H1 (cell line): ENCODE results near the gene ADRM1. TPM values are rescaled to one million over a fixed set of nuclear protein-coding genes. Genes with fewer than 3 reads are reported as not detected.

ENCODE experiments used
- CTCF ChIA-PET: fragments of 300-600 bp; sonication (Branson Sonifier 250); formaldehyde crosslinking; loops from one replicate; lab custom pipeline; 2021; ENCODE audit not compliant: partially characterized antibody; lab: Charles Lee
- POLR2A ChIA-PET: fragments of 300-600 bp; sonication (Branson Sonifier 250); formaldehyde crosslinking; loops from one replicate; lab custom pipeline; 2021; ENCODE audit warnings: inconsistent platforms; ENCODE audit not compliant: partially characterized antibody; lab: Charles Lee
- DNase-seq, 2 experiments: peaks; one replicate each; pipeline versions ENCODE4 v3.0.0 to v3.0.0-alpha.2; 2010 to 2022; ENCODE audit warnings: low spot score in 2 of 2, low read depth in 1 of 2, mixed read lengths in 1 of 2
- FAIRE-seq: peaks from 2 replicates; lab custom pipeline; 2011; peaks lifted over from hg19 to GRCh38; lab: Jason Lieb, UNC
- H2AFZ ChIP-seq: 2 replicates; pipeline ENCODE4 v1.8.1; 2012; ENCODE audit warnings: low read length, inconsistent platforms
- H2AK5ac ChIP-seq: 2 replicates; pipeline ENCODE4 v1.6.1; 2013; ENCODE audit warnings: low read depth, low read length
- H2BK120ac ChIP-seq: replicated peaks from 2 replicates; pipeline ENCODE3; 2013; ENCODE audit warnings: low read depth, low read length, inconsistent platforms
- H2BK12ac ChIP-seq: 2 replicates; pipeline ENCODE4 v1.6.1; 2013; ENCODE audit warnings: low read depth, low read length
- H2BK15ac ChIP-seq: 2 replicates; pipeline ENCODE4 v1.6.1; 2013; ENCODE audit warnings: low read length
- H2BK20ac ChIP-seq: 2 replicates; pipeline ENCODE4 v1.6.1; 2013; ENCODE audit warnings: low read length
- H2BK5ac ChIP-seq: 2 replicates; pipeline ENCODE4 v1.6.1; 2013; ENCODE audit warnings: low read depth, low read length
- H3K14ac ChIP-seq: 2 replicates; pipeline ENCODE4 v1.6.1; 2013; ENCODE audit warnings: inconsistent platforms; ENCODE audit not compliant: insufficient read length
- H3K18ac ChIP-seq: 2 replicates; pipeline ENCODE4 v1.6.1; 2013; ENCODE audit warnings: low read length; ENCODE audit errors: extremely low read depth
- H3K23ac ChIP-seq: 2 replicates; pipeline ENCODE4 v1.6.1; 2013; ENCODE audit warnings: inconsistent platforms; ENCODE audit not compliant: insufficient read length
- H3K23me2 ChIP-seq: 2 replicates; pipeline ENCODE4 v1.6.1; 2013; ENCODE audit warnings: low read depth, low read length
- H3K27ac ChIP-seq: 2 replicates; pipeline ENCODE4 v1.6.1; 2011; ENCODE audit warnings: low read depth, low read length, inconsistent platforms
- H3K27me3 ChIP-seq, 4 experiments: replicated peaks in 1 of 4; 1 replicate in 1 of 4; 2 replicates in 3 of 4; pipeline versions ENCODE4 v1.6.1 to v1.8.1; 2011 to 2013; ENCODE audit warnings: low read length in 3 of 4, mild to moderate bottlenecking in 3 of 4, inconsistent platforms in 2 of 4, mixed read lengths in 2 of 4, moderate library complexity in 1 of 4; ENCODE audit not compliant: control insufficient read depth in 3 of 4, insufficient read depth in 3 of 4; ENCODE audit errors: extremely low read depth in 1 of 4
- H3K36me3 ChIP-seq, 4 experiments: 2 replicates each; pipeline versions ENCODE4 v1.6.1 to v1.8.1; 2011 to 2013; ENCODE audit warnings: mild to moderate bottlenecking in 4 of 4, low read length in 3 of 4, moderate library complexity in 2 of 4, control low read depth in 1 of 4, inconsistent platforms in 1 of 4; ENCODE audit not compliant: insufficient read depth in 4 of 4, control insufficient read depth in 2 of 4
- H3K4ac ChIP-seq: replicated peaks from 2 replicates; pipeline ENCODE3; 2013; ENCODE audit warnings: low read length, low read depth, mixed read lengths, inconsistent platforms; ENCODE audit not compliant: insufficient read length
- H3K4me1 ChIP-seq, 4 experiments: replicated peaks in 1 of 4; 1 replicate in 1 of 4; 2 replicates in 3 of 4; pipeline versions ENCODE4 v1.6.1 to v1.8.1; 2011 to 2013; ENCODE audit warnings: low read length in 3 of 4, inconsistent platforms in 2 of 4, mixed read lengths in 1 of 4; ENCODE audit not compliant: insufficient read depth in 4 of 4, control insufficient read depth in 3 of 4
- H3K4me2 ChIP-seq, 2 experiments: 2 replicates each; pipeline versions ENCODE4 v1.6.1 to v1.8.1; 2011 to 2013; ENCODE audit warnings: low read depth in 2 of 2, low read length in 2 of 2, control low read depth in 1 of 2, inconsistent platforms in 1 of 2, mild to moderate bottlenecking in 1 of 2; ENCODE audit not compliant: insufficient read depth in 1 of 2
- H3K4me3 ChIP-seq, 4 experiments: fragments of 200-600, 300-600 bp in 1 of 4; sonication (generic), shearing (Covaris generic), sonication (Bioruptor Twin) in 1 of 4; 2 replicates each; pipeline versions ENCODE4 v1.5.1 to v1.8.1; 2011 to 2016; ENCODE audit warnings: low read length in 4 of 4, low read depth in 3 of 4, control low read depth in 2 of 4, inconsistent platforms in 2 of 4, mild to moderate bottlenecking in 2 of 4, mixed read lengths in 1 of 4, moderate library complexity in 1 of 4; ENCODE audit not compliant: insufficient read depth in 2 of 4; ENCODE audit errors: extremely low read depth in 1 of 4
- H3K56ac ChIP-seq: replicated peaks from 2 replicates; pipeline ENCODE3; 2013; ENCODE audit warnings: low read depth, mild to moderate bottlenecking, mixed read lengths, low read length, inconsistent platforms; ENCODE audit not compliant: insufficient read length
- H3K79me1 ChIP-seq: 2 replicates; pipeline ENCODE4 v1.6.1; 2013; ENCODE audit warnings: low read depth, low read length, control low read depth
- H3K79me2 ChIP-seq, 2 experiments: 2 replicates each; pipeline versions ENCODE4 v1.6.1 to v1.8.1; 2012 to 2013; ENCODE audit warnings: low read length in 2 of 2, mild to moderate bottlenecking in 2 of 2, inconsistent platforms in 1 of 2; ENCODE audit not compliant: insufficient read depth in 2 of 2, control insufficient read depth in 1 of 2
- H3K9ac ChIP-seq, 4 experiments: replicated peaks in 1 of 4; 1 replicate in 1 of 4; 2 replicates in 3 of 4; pipeline versions ENCODE4 v1.6.1 to v1.8.1; 2011 to 2013; ENCODE audit warnings: low read depth in 3 of 4, low read length in 3 of 4, control low read depth in 2 of 4, mild to moderate bottlenecking in 2 of 4, moderate library complexity in 2 of 4, inconsistent platforms in 1 of 4; ENCODE audit errors: extremely low read depth in 1 of 4
- H3K9me3 ChIP-seq, 2 experiments: 2 replicates each; pipeline versions ENCODE4 v1.6.1 to v1.8.1; 2012 to 2013; ENCODE audit warnings: mild to moderate bottlenecking in 2 of 2, moderate library complexity in 2 of 2, control low read depth in 1 of 2, inconsistent platforms in 1 of 2, low read depth in 1 of 2, low read length in 1 of 2, mixed read lengths in 1 of 2; ENCODE audit not compliant: insufficient read depth in 2 of 2
- H4K20me1 ChIP-seq, 2 experiments: replicated peaks in 1 of 2; 2 replicates each; pipeline versions ENCODE3 to v1.8.1; 2011 to 2013; ENCODE audit warnings: inconsistent platforms in 2 of 2, low read length in 2 of 2, mild to moderate bottlenecking in 1 of 2; ENCODE audit not compliant: insufficient read depth in 2 of 2, control insufficient read depth in 1 of 2
- H4K5ac ChIP-seq: 2 replicates; pipeline ENCODE4 v1.6.1; 2013; ENCODE audit warnings: low read length, low read depth, mixed read lengths, inconsistent platforms; ENCODE audit not compliant: insufficient read length
- H4K8ac ChIP-seq: 2 replicates; pipeline ENCODE4 v1.8.0; 2013; ENCODE audit warnings: mild to moderate bottlenecking, moderate library complexity, low read length, inconsistent platforms; ENCODE audit not compliant: insufficient read depth; ENCODE audit errors: extremely low read depth
- H4K91ac ChIP-seq: replicated peaks from 2 replicates; pipeline ENCODE3; 2013; ENCODE audit warnings: low read length, mixed read lengths, inconsistent platforms; ENCODE audit not compliant: insufficient read length
- BCL11A ChIP-seq, 2 experiments: IDR thresholded peaks; one replicate each; pipeline ENCODE4 v1.6.1; 2011; ENCODE audit warnings: low read depth in 2 of 2, low read length in 2 of 2, mild to moderate bottlenecking in 2 of 2
- BRCA1 ChIP-seq: IDR thresholded peaks from 2 replicates; pipeline ENCODE4 v1.6.1; 2012; ENCODE audit warnings: low read depth, low read length, improper control_type of control experiment
- CBX5 ChIP-seq: fragments of 300-800, 300-1000 bp; sonication (generic); IDR thresholded peaks from 2 replicates; pipeline ENCODE4 v1.7.1; 2016; ENCODE audit warnings: antibody characterized with exemption, low read length, low read depth
- CTCF ChIP-seq, 3 experiments: IDR thresholded peaks; 1 replicate in 2 of 3; 2 replicates in 1 of 3; pipeline versions ENCODE4 v1.5.1 to v1.6.1; 2011; ENCODE audit warnings: low read length in 3 of 3, mild to moderate bottlenecking in 3 of 3, inconsistent platforms in 2 of 3, low read depth in 1 of 3, moderate library complexity in 1 of 3; ENCODE audit not compliant: insufficient read depth in 1 of 3; ENCODE audit errors: control extremely low read depth in 1 of 3
- EGR1 ChIP-seq: IDR thresholded peaks from 2 replicates; pipeline ENCODE4 v1.6.1; 2011; ENCODE audit warnings: low read depth, low read length, borderline replicate concordance
- KDM5A ChIP-seq: fragments of 200-600 bp; IDR thresholded peaks from 2 replicates; pipeline ENCODE4 v1.7.1; 2012; ENCODE audit warnings: mild to moderate bottlenecking, low read length, inconsistent platforms, mixed read lengths
- MAFK ChIP-seq: IDR thresholded peaks from 2 replicates; pipeline ENCODE4 v1.6.1; 2012; ENCODE audit warnings: low read depth, mild to moderate bottlenecking, improper control_type of control experiment, low read length
- SIRT6 ChIP-seq: IDR thresholded peaks from one replicate; pipeline ENCODE4 v1.7.1; 2012; ENCODE audit warnings: low read length, inconsistent platforms
- SP4 ChIP-seq: IDR thresholded peaks from 2 replicates; pipeline ENCODE4 v1.6.1; 2012; ENCODE audit warnings: low read length, inconsistent platforms
- TEAD4 ChIP-seq: IDR thresholded peaks from 2 replicates; pipeline ENCODE4 v1.6.1; 2012; ENCODE audit warnings: low read depth, low read length, inconsistent platforms, mixed read lengths
- WGBS, 2 experiments: shearing (Covaris generic) in 1 of 2; methylation state at CpG; one replicate each; pipeline versions ENCODE4 v1.1.6 to v1.1.7; 2013 to 2015; ENCODE audit warnings: low lambda C conversion rate in 2 of 2, mixed read lengths in 2 of 2, inconsistent platforms in 1 of 2, low coverage in 1 of 2, missing lambda C conversion rate in 1 of 2; ENCODE audit not compliant: insufficient replicate concordance in 2 of 2, insufficient coverage in 1 of 2, insufficient read length in 1 of 2; ENCODE audit errors: extremely low coverage in 1 of 2, missing lambda C conversion rate in 1 of 2; 5-methylcytosine and 5-hydroxymethylcytosine counted together
- polyA plus RNA-seq, 7 experiments: library from polyadenylated mRNA; depleted of rRNA in 3 of 7; stranded (reverse) in 5 of 7; unstranded in 2 of 7; fragments of >200 nt in 5 of 7; fragments of 200-250 nt in 2 of 7; gene quantifications; 1 replicate in 5 of 7; 2 replicates in 1 of 7; 4 replicates in 1 of 7; pipeline versions ENCODE4 v1.2.1 to v1.2.3, GENCODE V29; 2011 to 2013; ENCODE audit warnings: missing spikeins in 2 of 7, mixed read lengths in 2 of 7
- total RNA-seq: library from RNA; stranded (reverse); fragmentation: NEBNext Ultra II Directional; extraction: Animal tissue kit (Norgen Biotek cat#: 25700); gene quantifications from 2 replicates; pipeline ENCODE4 v1.2.1, GENCODE V29; 2021

ADRM1 gene
- total and polyA plus RNA-seq, 2 of the 8 experiments (the other 6 are each of a cell fraction or from before 2014, with no cell fraction given): 126 to 214 TPM

- CTCF ChIA-PET: interaction anchor here (0.8 to 1.2 kb wide), 3 partner anchors 12 to 24 kb away, joined by 3 to 4 read pairs (median 3); no protein-coding TSS in a partner anchor
- Histone ChIP-seq H3K27ac (no peak overlapping the region), H3K23ac (no peak overlapping the region), H3K36me3 (peaks cover 0 to 31% (median 5%) of the 10 kb centered on the region in 4 experiments; a peak in 5 of 8 replicates), H3K9me3 (no peaks in the 10 kb centered on the region), H2BK15ac (no peak overlapping the region), H3K4me2 (no peak overlapping the region), H2BK12ac (no peak overlapping the region), H2AK5ac (no peak overlapping the region), H2AFZ (no peak overlapping the region), H3K23me2 (no peaks in the 10 kb centered on the region), H3K79me2 (no peaks in the 10 kb centered on the region), H4K5ac (no peak overlapping the region), H2BK120ac (no peak overlapping the region), H4K91ac (no peak overlapping the region), H3K56ac (no peak overlapping the region), H3K27me3 (no peaks in the 10 kb centered on the region), H4K20me1 (peaks cover 2 to 5% of the 10 kb centered on the region in 2 experiments), H3K4ac (no peak overlapping the region), H4K8ac (no peak overlapping the region), H3K9ac (no peak overlapping the region), H3K4me3 (no peak overlapping the region), H3K4me1 (no peaks in the 10 kb centered on the region; a peak in 1 of 7 replicates), H3K14ac (no peak overlapping the region), H3K18ac (no peak overlapping the region), H2BK20ac (no peak overlapping the region), H3K79me1 (peaks cover 5% of the 10 kb centered on the region; the same call in 1 of the 2 replicates), H2BK5ac (peak overlapping the region; percentile 6; the same call in 1 of the 2 replicates)
- FAIRE-seq (no peak), DNase-seq (no peak)
- WGBS, 2 experiments: 95% methylated on average over 30 of the region's 30 CpGs; no CpG with 5 or more reads in 1 of the 2 experiments
- TF ChIP-seq KDM5A (no peak), TEAD4 (no peak), MAFK (no peak), BCL11A (IDR thresholded peaks at IDR 0.05; ENCODE audit: low read depth in 2 of 2, low read length in 2 of 2) (no peak), SP4 (no peak), CTCF (IDR thresholded peaks at IDR 0.05; ENCODE audit: control extremely low read depth in 1 of 3, insufficient read depth in 1 of 3, low read depth in 1 of 3, low read length in 3 of 3) (no peak), BRCA1 (no peak), CBX5 (no peak), SIRT6 (no peak), EGR1 (no peak)
- POLR2A ChIA-PET: interaction anchor here (0.9 to 1.6 kb wide), 4 partner anchors 9 to 80 kb away, joined by 3 read pairs; no protein-coding TSS in a partner anchor
Observed at GRCh38 chr20:62296724-62297448, 5.9 kb upstream of the ADRM1 start.
